GM21723 (cell line): ENCODE data around the gene GPC6.
A peak's percentile ranks its signal among the peaks of the same experiment; 100 is the strongest.
"Not testable (repeated sequence)": the region's sequence is repeated elsewhere in the genome, so short reads cannot be mapped to it uniquely, and the experiment has no call there.

Experiments
- ATAC-seq: cut with Tn5 transposase; IDR thresholded peaks from one replicate; pipeline ENCODE4 v1.9.1; 2021; ENCODE audit warnings: mild to moderate bottlenecking, moderate library complexity; ENCODE audit not compliant: unreplicated experiment

GPC6 gene

GRCh38 chr13:94181461-94182107 lies 955.0 kb downstream of the GPC6 start:
- ATAC-seq: no peak

- ATAC-seq: no peak
Observed at GRCh38 chr13:94182185-94182761, 955.7 kb downstream of the GPC6 start.

- no peak for ATAC-seq
Observed at GRCh38 chr13:94186470-94186869, 959.9 kb downstream of the GPC6 start.

- ATAC-seq: no peak
Observed at GRCh38 chr13:94188201-94188854, 961.7 kb downstream of the GPC6 start.

GRCh38 chr13:94192431-94192975 lies 965.9 kb downstream of the GPC6 start:
- no peak for ATAC-seq

GRCh38 chr13:94195715-94196114 lies 969.1 kb downstream of the GPC6 start:
- ATAC-seq: no peak

GRCh38 chr13:94196413-94196812 lies 969.8 kb downstream of the GPC6 start:
- ATAC-seq: no peak

- ATAC-seq: no peak
Observed at GRCh38 chr13:94198681-94199080, 972.1 kb downstream of the GPC6 start.

GRCh38 chr13:94199135-94199534 lies 972.5 kb downstream of the GPC6 start:
- no peak for ATAC-seq

GRCh38 chr13:94201022-94201421 lies 974.4 kb downstream of the GPC6 start:
- no peak for ATAC-seq

- no peak for ATAC-seq
Observed at GRCh38 chr13:94204163-94204562, 977.6 kb downstream of the GPC6 start.

- no peak for ATAC-seq
Observed at GRCh38 chr13:94204946-94205345, 978.3 kb downstream of the GPC6 start.

- no peak for ATAC-seq
Observed at GRCh38 chr13:94205896-94206295, 979.3 kb downstream of the GPC6 start.

GRCh38 chr13:94209117-94209516 lies 982.5 kb downstream of the GPC6 start:
- ATAC-seq: no peak

GRCh38 chr13:94209913-94210312 lies 983.3 kb downstream of the GPC6 start:
- not testable (repeated sequence) for ATAC-seq

GRCh38 chr13:94210816-94211215 lies 984.2 kb downstream of the GPC6 start:
- ATAC-seq: peak; percentile 81

GRCh38 chr13:94212196-94212595 lies 985.6 kb downstream of the GPC6 start:
- ATAC-seq: no peak

- ATAC-seq: no peak
Observed at GRCh38 chr13:94214121-94214520, 987.5 kb downstream of the GPC6 start.

- ATAC-seq: no peak
Observed at GRCh38 chr13:94214975-94215374, 988.4 kb downstream of the GPC6 start.

- ATAC-seq: no peak
Observed at GRCh38 chr13:94216476-94216875, 989.9 kb downstream of the GPC6 start.

- no peak for ATAC-seq
Observed at GRCh38 chr13:94217370-94217769, 990.8 kb downstream of the GPC6 start.

GRCh38 chr13:94218537-94218936 lies 991.9 kb downstream of the GPC6 start:
- no peak for ATAC-seq
